Measurements from ENCODE around the gene SMIM29.
"Not testable (repeated sequence)": the region's sequence is repeated elsewhere in the genome, so short reads cannot be mapped to it uniquely, and the experiment has no call there.

The SMIM29 gene

GRCh38 chr6:34248727-34249468, at the start of gene SMIM29:
Gene SMIM29, minus strand, starts transcription at chr6:34249006. Its CDS starts 1,215 bp downstream, at chr6:34247791.
- peak; percentile 95 for DNase-seq

- no peak for DNase-seq
Observed at GRCh38 chr6:34295721-34296120, 46.9 kb upstream of the SMIM29 start.

GRCh38 chr6:34292954-34293353, 44.1 kb upstream of the SMIM29 start:
- no peak for DNase-seq

GRCh38 chr6:34289137-34289536, 40.3 kb upstream of the SMIM29 start:
- DNase-seq, result no peak

- no peak for DNase-seq
Observed at GRCh38 chr6:34288581-34288980, 39.8 kb upstream of the SMIM29 start.

- DNase-seq, result no peak
Observed at GRCh38 chr6:34285448-34286164, 36.8 kb upstream of the SMIM29 start.

GRCh38 chr6:34284563-34285447, 36.0 kb upstream of the SMIM29 start:
- DNase-seq, result no peak

GRCh38 chr6:34281702-34282334, 33.0 kb upstream of the SMIM29 start:
- no peak for DNase-seq

GRCh38 chr6:34280216-34280615, 31.4 kb upstream of the SMIM29 start:
- DNase-seq, result no peak

GRCh38 chr6:34278833-34279232, 30.0 kb upstream of the SMIM29 start:
- DNase-seq, result no peak

- DNase-seq, result no peak
Observed at GRCh38 chr6:34277763-34278112, 28.9 kb upstream of the SMIM29 start.

- no peak for DNase-seq
Observed at GRCh38 chr6:34276881-34277762, 28.3 kb upstream of the SMIM29 start.

- DNase-seq, result no peak
Observed at GRCh38 chr6:34276191-34276590, 27.4 kb upstream of the SMIM29 start.

- no peak for DNase-seq
Observed at GRCh38 chr6:34275128-34275804, 26.5 kb upstream of the SMIM29 start.

GRCh38 chr6:34274129-34274528, 25.3 kb upstream of the SMIM29 start:
- no peak for DNase-seq

- no peak for DNase-seq
Observed at GRCh38 chr6:34273242-34273805, 24.5 kb upstream of the SMIM29 start.

- DNase-seq, result no peak
Observed at GRCh38 chr6:34272013-34272926, 23.5 kb upstream of the SMIM29 start.

GRCh38 chr6:34269658-34270341, 21.0 kb upstream of the SMIM29 start:
- DNase-seq, result not testable (repeated sequence)

- not testable (repeated sequence) for DNase-seq
Observed at GRCh38 chr6:34269132-34269531, 20.3 kb upstream of the SMIM29 start.
